Mesothelial cell of epicardium (in vitro differentiated cells): ENCODE data around the gene CDC25C. TPM values are rescaled to one million over a fixed set of nuclear protein-coding genes. Genes with fewer than 3 reads are reported as not detected.

Experiments used
- DNase-seq, 2 experiments: peaks; one replicate each; pipeline ENCODE4 v3.0.0; 2021; ENCODE audit warnings: low spot score in 2 of 2; ENCODE audit not compliant: unreplicated experiment in 2 of 2
- H3K27ac Mint-ChIP-seq: 2 replicates; pipeline ENCODE4 v1.8.0; 2021; ENCODE audit warnings: mixed read lengths
- H3K27me3 Mint-ChIP-seq: 2 replicates; pipeline ENCODE4 v1.8.0; 2021; ENCODE audit warnings: low read depth, mixed read lengths
- H3K36me3 Mint-ChIP-seq: 2 replicates; pipeline ENCODE4 v1.8.0; 2021; ENCODE audit warnings: mixed read lengths
- H3K4me1 Mint-ChIP-seq: 2 replicates; pipeline ENCODE4 v1.8.0; 2021; ENCODE audit warnings: mixed read lengths
- H3K4me3 Mint-ChIP-seq: 2 replicates; pipeline ENCODE4 v1.8.0; 2021; ENCODE audit warnings: mild to moderate bottlenecking, moderate library complexity, mixed read lengths
- H3K9me3 Mint-ChIP-seq: 2 replicates; pipeline ENCODE4 v1.8.0; 2021; ENCODE audit warnings: mixed read lengths
- CTCF ChIP-seq: fragments of 200-600 bp; sonication (generic); IDR thresholded peaks from one replicate; pipeline ENCODE4 v1.5.0; 2021; ENCODE audit warnings: antibody characterized with exemption; ENCODE audit not compliant: unreplicated experiment
- total RNA-seq: library from RNA; stranded (reverse); gene quantifications from 3 replicates; pipeline ENCODE4 v1.2.1, GENCODE V29; 2021

The CDC25C gene
- 6.7 to 6.8 TPM (median 6.7 TPM) in 3 replicates for total RNA-seq

DNA sequence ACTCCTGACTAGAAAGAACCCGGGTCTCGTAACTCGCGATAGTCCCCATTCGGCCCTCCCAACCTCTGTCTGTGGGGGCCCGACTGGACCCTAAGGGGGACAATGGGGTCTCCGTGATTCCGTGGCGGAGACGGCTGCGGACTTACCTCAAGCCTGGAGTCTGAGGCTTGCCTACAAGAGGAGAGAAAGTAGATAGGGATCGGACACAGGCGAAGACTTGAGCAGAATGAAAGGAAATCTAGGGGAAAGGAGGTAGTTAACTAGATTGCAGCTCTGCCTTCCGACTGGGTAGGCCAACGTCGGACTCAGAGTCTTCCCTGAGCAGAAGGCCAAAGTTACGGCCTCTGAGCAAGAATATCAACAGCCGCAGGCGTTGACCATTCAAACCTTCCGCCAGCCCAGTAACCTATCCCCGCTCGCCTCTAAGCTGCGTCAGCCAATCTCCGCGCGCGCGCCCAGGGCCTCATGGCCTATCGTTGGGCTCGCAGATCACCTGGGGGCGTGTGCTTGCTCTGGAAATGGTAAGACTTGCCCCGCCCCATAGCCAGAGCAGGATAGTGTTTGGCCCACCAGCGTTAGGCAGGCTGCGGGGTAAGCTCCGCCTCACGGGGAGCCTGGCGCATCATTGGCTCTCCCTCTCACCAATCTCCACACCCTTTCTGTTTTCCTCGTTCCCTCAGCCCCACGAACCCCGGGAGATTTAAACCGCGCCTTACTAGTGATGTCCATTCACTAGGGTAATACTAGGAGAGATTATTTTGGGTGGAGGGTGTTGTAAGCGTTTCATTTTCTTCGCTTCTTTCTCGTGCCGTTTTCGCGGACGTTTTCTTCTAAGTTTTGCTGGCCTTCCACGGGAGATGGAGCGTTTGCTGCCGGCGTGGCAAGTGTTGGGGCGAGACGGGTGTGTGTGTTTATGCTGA, at the start of gene CDC25C:
Gene CDC25C (minus strand): TSS at position 356 of the 920 bp plus-strand sequence. CDS start 624 bp downstream, outside the sequence.
- peak within 1 kb of the TSS; percentile 95 for H3K27ac Mint-ChIP-seq
- no peaks in the 10 kb centered on the region for H3K9me3 Mint-ChIP-seq
- H3K4me1 Mint-ChIP-seq, result peaks cover 22% of the 10 kb centered on the region
- no peaks in the 10 kb centered on the region for H3K27me3 Mint-ChIP-seq
- peak; percentile 95 to 96 for DNase-seq
- no peak for TF ChIP-seq CTCF
- peak within 1 kb of the TSS; percentile 83 for H3K4me3 Mint-ChIP-seq
- H3K36me3 Mint-ChIP-seq, result no peaks in the 10 kb centered on the region

- Mint-ChIP-seq H3K27ac (peak overlapping the region; percentile 12), H3K9me3 (no peaks in the 10 kb centered on the region), H3K27me3 (no peaks in the 10 kb centered on the region), H3K4me1 (peaks cover 22% of the 10 kb centered on the region), H3K4me3 (no peak overlapping the region), H3K36me3 (peaks cover 20% of the 10 kb centered on the region)
- DNase-seq, result no peak
- TF ChIP-seq CTCF, result no peak
Observed at GRCh38 chr5:138372653-138373052, 41.0 kb upstream of the CDC25C start.

DNA sequence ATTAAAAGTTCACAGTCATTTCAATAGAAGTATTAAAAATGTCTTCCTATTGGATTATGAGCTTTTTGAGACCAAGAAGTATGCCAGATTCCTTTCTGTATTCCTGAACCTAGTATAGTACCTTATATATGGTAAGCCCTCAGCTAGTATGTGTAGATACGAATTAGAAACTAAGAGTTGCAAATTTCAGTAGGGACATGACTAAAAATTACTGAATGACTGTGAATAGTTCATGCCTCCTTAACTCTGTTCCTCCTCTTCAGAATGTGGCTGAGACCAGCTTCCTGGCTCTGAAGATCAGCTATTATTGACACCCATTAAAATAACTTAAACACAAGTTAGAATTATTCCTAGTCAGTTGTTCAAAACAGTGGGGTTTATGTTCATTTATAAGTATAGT, 40.6 kb upstream of the CDC25C start:
- Mint-ChIP-seq H3K4me3 (no peak overlapping the region), H3K27me3 (no peaks in the 10 kb centered on the region), H3K36me3 (peaks cover 15% of the 10 kb centered on the region), H3K9me3 (no peaks in the 10 kb centered on the region), H3K4me1 (peaks cover 22% of the 10 kb centered on the region), H3K27ac (no peak overlapping the region)
- no peak for TF ChIP-seq CTCF
- no peak for DNase-seq

GRCh38 chr5:138371454-138371853, 39.9 kb upstream of the CDC25C start:
- Mint-ChIP-seq H3K9me3 (no peaks in the 10 kb centered on the region), H3K27ac (no peak overlapping the region), H3K27me3 (no peaks in the 10 kb centered on the region), H3K4me1 (peaks cover 25% of the 10 kb centered on the region), H3K36me3 (peaks cover 9% of the 10 kb centered on the region), H3K4me3 (no peak overlapping the region)
- DNase-seq, result no peak
- TF ChIP-seq CTCF, result no peak

- no peak for DNase-seq
- Mint-ChIP-seq H3K27me3 (no peaks in the 10 kb centered on the region), H3K9me3 (no peaks in the 10 kb centered on the region), H3K4me3 (no peak overlapping the region), H3K27ac (no peak overlapping the region), H3K4me1 (peaks cover 25% of the 10 kb centered on the region), H3K36me3 (peaks cover 8% of the 10 kb centered on the region)
- no peak for TF ChIP-seq CTCF
Observed at GRCh38 chr5:138370537-138370936, 38.9 kb upstream of the CDC25C start.
